Cardiac fibroblast (primary cell): ENCODE results near the gene NUAK1.

ENCODE experiments used
- DNase-seq, 2 donors: peaks; one replicate each; pipeline versions ENCODE4 v3.0.0 to v3.0.0-alpha.2; 2010; ENCODE audit warnings: low read depth in 2 of 2
- H3K4me3 ChIP-seq, 2 donors: replicated peaks in 1 of 2; 1 replicate in 1 of 2; 2 replicates in 1 of 2; pipeline ENCODE4 v1.5.1; 2011; ENCODE audit warnings: low read depth in 2 of 2, low read length in 2 of 2, mild to moderate bottlenecking in 2 of 2, moderate library complexity in 1 of 2
- TF ChIP-seq, protein P1 (sequence below): IDR thresholded peaks from one replicate; pipeline ENCODE4 v1.5.1; 2011; ENCODE audit warnings: low read depth, mild to moderate bottlenecking, low read length, inconsistent platforms

Gene NUAK1

DNA sequence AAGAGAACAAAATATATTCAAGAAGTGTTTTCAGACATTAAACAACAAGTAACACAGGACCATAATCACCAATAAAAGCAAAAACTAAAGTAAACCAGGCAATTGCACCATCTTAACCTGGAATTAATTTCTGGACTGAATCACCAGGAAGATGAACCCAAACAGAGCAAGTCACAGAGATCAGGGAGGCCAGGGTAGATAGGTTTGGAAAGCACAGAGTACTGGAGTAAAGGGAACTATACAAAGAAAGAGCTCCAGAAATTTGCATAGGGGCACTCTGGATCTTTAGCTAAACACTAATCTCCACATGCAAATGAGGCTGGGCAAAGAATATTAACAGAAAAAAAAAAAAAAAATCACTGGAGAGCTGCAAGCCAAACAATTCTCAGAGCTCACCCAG is 84.7 kb downstream of the NUAK1 start:
- no peak overlapping the region for H3K4me3 ChIP-seq
- no peak for DNase-seq
- TF ChIP-seq, protein P1, sequence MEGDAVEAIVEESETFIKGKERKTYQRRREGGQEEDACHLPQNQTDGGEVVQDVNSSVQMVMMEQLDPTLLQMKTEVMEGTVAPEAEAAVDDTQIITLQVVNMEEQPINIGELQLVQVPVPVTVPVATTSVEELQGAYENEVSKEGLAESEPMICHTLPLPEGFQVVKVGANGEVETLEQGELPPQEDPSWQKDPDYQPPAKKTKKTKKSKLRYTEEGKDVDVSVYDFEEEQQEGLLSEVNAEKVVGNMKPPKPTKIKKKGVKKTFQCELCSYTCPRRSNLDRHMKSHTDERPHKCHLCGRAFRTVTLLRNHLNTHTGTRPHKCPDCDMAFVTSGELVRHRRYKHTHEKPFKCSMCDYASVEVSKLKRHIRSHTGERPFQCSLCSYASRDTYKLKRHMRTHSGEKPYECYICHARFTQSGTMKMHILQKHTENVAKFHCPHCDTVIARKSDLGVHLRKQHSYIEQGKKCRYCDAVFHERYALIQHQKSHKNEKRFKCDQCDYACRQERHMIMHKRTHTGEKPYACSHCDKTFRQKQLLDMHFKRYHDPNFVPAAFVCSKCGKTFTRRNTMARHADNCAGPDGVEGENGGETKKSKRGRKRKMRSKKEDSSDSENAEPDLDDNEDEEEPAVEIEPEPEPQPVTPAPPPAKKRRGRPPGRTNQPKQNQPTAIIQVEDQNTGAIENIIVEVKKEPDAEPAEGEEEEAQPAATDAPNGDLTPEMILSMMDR, result no peak

DNA sequence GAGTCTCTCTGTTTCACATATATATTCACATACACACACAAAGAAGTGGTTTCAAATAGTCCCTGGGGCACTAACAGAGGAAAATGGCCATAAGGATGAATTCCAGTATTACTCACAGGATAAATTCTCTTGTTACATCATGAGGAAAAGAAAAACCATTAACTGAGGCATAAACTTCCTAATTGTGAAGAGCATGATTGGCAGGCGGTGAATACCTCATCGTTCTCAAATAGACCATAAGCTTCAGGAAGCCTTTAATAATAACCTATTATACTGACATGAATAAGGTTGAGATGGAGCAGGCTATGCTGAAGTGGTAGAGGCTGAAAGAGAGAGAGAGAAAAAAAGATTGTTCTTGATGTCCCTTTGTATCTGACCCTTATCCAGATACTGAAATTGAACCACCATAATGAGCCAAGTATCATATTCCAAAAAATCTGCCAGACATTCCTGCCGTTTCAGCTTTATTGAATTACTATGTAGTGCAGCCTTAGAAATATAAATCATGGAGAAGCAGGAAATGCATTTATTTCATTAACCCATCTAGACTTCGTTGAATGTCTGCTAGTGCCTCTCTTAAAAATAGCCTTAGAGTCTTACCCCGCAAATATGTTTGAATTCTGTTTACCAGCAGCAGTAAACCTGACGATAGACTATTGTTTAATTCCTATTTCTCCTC is 86.8 kb downstream of the NUAK1 start:
- DNase-seq, result no peak
- H3K4me3 ChIP-seq, result no peak overlapping the region
- TF ChIP-seq, protein P1, result no peak

DNA sequence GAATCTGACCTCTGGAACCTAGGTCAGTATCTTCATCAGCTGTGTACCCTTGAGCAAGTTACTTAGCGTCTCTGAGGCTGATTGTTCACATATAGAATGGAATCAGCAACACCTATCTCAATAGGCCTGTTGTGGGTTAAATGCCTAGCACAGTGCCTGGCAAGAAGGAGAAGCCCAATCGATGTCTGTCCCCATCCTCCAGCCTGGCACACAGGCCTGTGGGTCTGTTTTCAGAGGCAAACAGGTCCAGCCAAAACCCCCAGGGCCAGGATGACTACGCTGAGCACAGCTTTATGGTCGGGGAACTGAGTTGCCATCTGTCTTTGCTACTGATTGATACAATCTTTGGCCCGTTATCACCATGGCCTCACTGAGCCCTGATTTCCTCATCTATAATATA is 89.2 kb downstream of the NUAK1 start:
- DNase-seq, result no peak
- no peak overlapping the region for H3K4me3 ChIP-seq
- TF ChIP-seq, protein P1, result no peak

DNA sequence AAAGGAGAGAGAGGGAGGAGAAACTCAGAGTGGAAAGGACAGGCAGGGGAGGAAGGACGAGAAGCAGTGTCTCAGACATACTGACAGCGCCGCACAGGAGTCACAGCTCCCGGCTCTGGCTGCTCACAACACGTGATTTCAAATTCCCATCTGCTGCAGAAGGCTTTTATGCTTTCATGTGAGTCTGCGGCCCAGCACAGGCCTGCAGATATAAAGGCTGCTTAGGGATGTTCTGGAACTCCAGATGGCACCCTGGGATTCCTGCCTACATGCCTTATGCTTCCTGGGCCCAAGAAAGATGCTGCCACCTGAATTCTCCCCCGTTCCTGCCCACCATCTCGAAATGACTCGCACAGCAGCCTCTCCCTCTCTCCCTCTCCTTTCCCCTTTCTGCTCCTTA is 89.6 kb downstream of the NUAK1 start:
- TF ChIP-seq, protein P1, result no peak
- H3K4me3 ChIP-seq, result no peak overlapping the region
- DNase-seq, result no peak

DNA sequence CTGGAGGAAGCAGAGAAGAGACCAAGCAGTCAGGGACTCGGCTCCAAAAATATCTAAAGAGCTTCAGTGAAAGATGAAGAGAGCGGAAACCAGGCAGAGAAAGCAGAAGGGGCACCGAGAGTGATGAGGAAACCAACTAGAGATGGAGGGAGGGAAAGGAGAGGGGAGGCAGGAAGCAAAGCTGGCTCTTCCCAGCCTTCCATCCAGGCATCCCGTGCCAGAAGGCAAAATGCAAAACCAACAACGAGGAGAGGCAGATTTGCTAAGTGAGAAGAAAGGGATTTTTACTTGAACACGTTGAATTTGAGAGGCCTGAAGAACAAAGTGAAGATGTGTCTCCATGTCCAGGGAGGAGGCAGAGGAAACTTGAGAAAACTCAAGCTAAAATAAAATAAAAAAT is 90.1 kb downstream of the NUAK1 start:
- TF ChIP-seq, protein P1, result no peak
- H3K4me3 ChIP-seq, result no peak overlapping the region
- no peak for DNase-seq

DNA sequence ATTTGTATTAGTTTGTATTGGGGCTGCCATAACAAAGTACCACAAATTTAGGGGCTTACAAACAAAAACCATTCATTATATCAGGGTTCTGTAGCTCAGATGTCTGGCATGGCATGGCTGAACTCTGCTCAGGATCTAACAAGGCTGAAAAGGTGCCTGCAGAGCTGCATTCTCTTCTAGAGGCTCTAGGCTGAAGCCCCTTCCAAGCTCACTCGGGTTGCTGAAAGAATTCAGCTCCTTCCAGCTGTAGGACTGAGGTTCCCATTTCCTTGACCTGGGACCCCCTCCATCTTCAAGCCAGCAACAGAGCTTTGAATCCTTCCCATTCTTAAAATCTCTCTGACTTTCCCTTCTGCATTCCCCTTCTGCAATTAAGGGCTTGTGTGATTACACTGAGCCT is 90.7 kb downstream of the NUAK1 start:
- TF ChIP-seq, protein P1, result no peak
- no peak for DNase-seq
- H3K4me3 ChIP-seq, result no peak overlapping the region

GRCh38 chr12:106046947-106047346 is 91.8 kb downstream of the NUAK1 start:
- no peak overlapping the region for H3K4me3 ChIP-seq
- TF ChIP-seq, protein P1, result no peak
- no peak for DNase-seq
